Ammon's horn (tissue), 1 donor: ENCODE data around the gene RTKN2.

Experiments used
- DNase-seq: peaks from one replicate; pipeline ENCODE4 v3.0.0-alpha.2; 2016; ENCODE audit warnings: low spot score

Gene RTKN2

GRCh38 chr10:62225362-62225761, 43.3 kb downstream of the RTKN2 start:
- DNase-seq = no peak

GRCh38 chr10:62224606-62225005, 44.0 kb downstream of the RTKN2 start:
- DNase-seq = no peak

- DNase-seq = no peak
Measured at GRCh38 chr10:62217683-62218082, 51.0 kb downstream of the RTKN2 start.

GRCh38 chr10:62214364-62214874, 54.2 kb downstream of the RTKN2 start:
- DNase-seq = no peak

GRCh38 chr10:62205750-62206399, 62.8 kb downstream of the RTKN2 start:
- DNase-seq = no peak

GRCh38 chr10:62199584-62199983, 69.1 kb downstream of the RTKN2 start:
- no peak for DNase-seq

GRCh38 chr10:62196528-62196927, 72.1 kb downstream of the RTKN2 start:
- DNase-seq = no peak

GRCh38 chr10:62195675-62195926, 73.0 kb downstream of the RTKN2 start:
- DNase-seq = no peak

- no peak for DNase-seq
Measured at GRCh38 chr10:62194924-62195674, 73.5 kb downstream of the RTKN2 start.

GRCh38 chr10:62193479-62193878, 75.2 kb downstream of the RTKN2 start:
- DNase-seq = no peak

GRCh38 chr10:62189131-62189530, 79.5 kb downstream of the RTKN2 start:
- DNase-seq = no peak

GRCh38 chr10:62188021-62188616, 80.5 kb downstream of the RTKN2 start:
- DNase-seq = no peak

- DNase-seq = no peak
Measured at GRCh38 chr10:62186999-62187675, 81.5 kb downstream of the RTKN2 start.

- DNase-seq = no peak
Measured at GRCh38 chr10:62185919-62186692, 82.5 kb downstream of the RTKN2 start.

- no peak for DNase-seq
Measured at GRCh38 chr10:62183857-62184795, 84.5 kb downstream of the RTKN2 start.

GRCh38 chr10:62183442-62183841, 85.2 kb downstream of the RTKN2 start:
- no peak for DNase-seq

GRCh38 chr10:62182595-62182994, 86.0 kb downstream of the RTKN2 start:
- DNase-seq = no peak

- DNase-seq = no peak
Measured at GRCh38 chr10:62182171-62182570, 86.5 kb downstream of the RTKN2 start.

GRCh38 chr10:62180677-62181076, 88.0 kb downstream of the RTKN2 start:
- no peak for DNase-seq

GRCh38 chr10:62178568-62178967, 90.1 kb downstream of the RTKN2 start:
- no peak for DNase-seq

- no peak for DNase-seq
Measured at GRCh38 chr10:62177111-62177510, 91.5 kb downstream of the RTKN2 start.
